NCI-H524 treated with DMSO at 0.1 percent for 48 hours (cell line): ENCODE data around the gene REEP1.

Experiments
- DNase-seq: peaks from one replicate; lab custom pipeline; 2025; lab: John Stamatoyannopoulos, UW

The REEP1 gene

DNA sequence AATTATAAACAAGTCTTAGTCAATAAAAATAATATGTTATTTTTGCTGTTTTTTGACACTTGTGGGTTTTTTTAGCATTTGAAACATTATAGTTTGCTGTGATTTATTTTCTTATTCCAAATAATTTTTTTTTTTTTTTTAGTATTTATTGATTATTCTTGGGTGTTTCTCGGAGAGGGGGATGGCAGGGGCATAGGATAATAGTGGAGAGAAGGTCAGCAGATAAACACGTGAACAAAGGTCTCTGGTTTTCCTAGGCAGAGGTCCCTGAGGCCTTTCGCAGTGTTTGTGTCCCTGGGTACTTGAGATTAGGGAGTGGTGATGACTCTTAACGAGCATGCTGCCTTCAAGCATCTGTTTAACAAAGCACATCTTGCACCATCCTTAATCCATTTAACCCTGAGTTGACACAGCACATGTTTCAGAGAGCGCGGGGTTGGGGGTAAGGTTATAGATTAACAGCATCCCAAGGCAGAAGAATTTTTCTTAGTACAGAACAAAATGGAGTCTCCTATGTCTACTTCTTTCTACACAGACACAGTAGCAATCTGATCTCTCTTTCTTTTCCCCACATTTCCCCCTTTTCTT, 8.5 kb upstream of the REEP1 start:
- peak; percentile 25 for DNase-seq

GRCh38 chr2:86344404-86344803, 7.0 kb upstream of the REEP1 start:
- no peak for DNase-seq

GRCh38 chr2:86342488-86342887, 5.1 kb upstream of the REEP1 start:
- no peak for DNase-seq

DNA sequence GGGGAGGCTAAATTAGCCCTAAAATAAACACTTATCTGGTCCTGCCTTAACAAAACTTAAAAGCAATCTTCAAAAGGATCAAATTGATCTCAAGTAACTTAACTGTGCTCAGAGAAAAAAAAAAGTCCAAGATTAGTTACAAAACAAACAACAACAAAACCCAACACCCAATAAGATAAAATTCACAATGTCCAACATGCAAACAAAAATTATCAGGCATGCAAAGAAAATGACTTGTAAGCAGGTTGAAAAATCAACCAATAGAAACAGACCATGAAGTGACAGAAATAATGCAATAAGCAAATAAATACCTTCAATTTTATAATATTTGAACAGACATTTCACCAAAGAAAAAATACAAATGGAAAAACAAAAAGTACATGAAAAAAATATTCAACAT, 4.0 kb upstream of the REEP1 start:
- DNase-seq: no peak

- DNase-seq: no peak
Measured at GRCh38 chr2:86338778-86339295, 1.4 kb upstream of the REEP1 start.

GRCh38 chr2:86336675-86337243, 667 bp downstream of the REEP1 start:
- no peak for DNase-seq

- DNase-seq: no peak
Measured at GRCh38 chr2:86335865-86336674, 1.4 kb downstream of the REEP1 start.

DNA sequence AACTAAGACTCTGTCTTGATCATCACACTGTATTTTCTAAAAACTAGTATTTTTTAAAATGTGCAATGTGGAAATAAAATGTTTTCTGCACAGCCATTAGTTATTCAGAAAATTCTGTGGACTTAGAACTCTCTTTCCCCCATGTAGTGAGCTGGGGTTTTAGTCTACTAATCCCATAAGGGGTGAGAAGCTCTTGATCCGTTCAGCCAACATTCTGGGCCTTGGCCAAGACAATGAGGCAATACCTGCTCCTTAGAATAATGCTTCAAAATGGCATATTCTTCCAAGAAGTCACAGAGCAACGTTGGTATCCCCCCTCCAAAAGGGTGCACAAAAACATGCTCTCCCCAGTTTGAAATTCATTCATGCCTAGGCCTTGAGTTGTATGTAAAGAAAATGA, 4.0 kb downstream of the REEP1 start:
- DNase-seq: no peak

DNA sequence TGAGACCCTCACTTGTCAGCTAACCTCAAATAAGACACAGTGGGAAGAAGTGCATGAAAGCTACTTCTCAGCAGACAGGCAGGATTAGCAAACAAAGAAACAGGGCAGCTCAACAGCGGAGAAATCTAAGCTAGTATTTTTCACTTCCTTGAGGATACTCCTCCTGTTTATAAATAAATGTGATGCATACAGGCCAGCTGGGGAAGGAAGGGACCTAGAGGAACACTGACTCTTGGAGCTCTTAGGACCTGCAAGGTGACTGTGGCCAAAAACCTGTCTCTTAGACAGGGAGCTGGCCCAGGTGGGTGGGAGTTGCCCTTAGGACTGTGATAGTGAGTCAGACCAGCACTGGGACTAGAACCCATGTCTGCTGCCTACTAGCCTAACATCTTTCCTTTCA, 4.8 kb downstream of the REEP1 start:
- no peak for DNase-seq

- DNase-seq: no peak
Measured at GRCh38 chr2:86331384-86331783, 6.0 kb downstream of the REEP1 start.

GRCh38 chr2:86330001-86330400, 7.4 kb downstream of the REEP1 start:
- no peak for DNase-seq

- no peak for DNase-seq
Measured at GRCh38 chr2:86323273-86324021, 14.0 kb downstream of the REEP1 start.

- no peak for DNase-seq
Measured at GRCh38 chr2:86319700-86320580, 17.5 kb downstream of the REEP1 start.

DNA sequence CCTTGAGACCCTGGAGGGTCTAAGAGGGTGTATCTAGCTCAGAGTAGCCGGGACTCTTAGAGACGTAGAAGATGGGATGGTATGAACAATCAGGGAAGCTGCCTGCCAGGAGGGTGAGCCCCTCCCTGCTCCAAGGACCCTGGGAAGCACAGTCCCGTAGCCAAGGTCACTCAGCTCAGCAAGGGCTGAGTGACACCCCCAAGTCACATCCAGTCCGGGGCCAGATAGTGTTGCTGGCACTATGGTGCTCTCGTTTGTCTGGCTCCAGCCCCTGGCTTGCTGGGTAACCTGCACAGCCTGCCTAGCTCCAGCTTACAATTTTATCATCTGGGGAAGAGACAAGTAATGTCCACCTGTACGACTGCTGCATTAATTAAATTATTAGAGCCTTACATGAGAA, 22.3 kb downstream of the REEP1 start:
- DNase-seq: no peak

GRCh38 chr2:86314125-86314524, 23.3 kb downstream of the REEP1 start:
- DNase-seq: no peak

- DNase-seq: no peak
Measured at GRCh38 chr2:86313341-86313740, 24.1 kb downstream of the REEP1 start.

- DNase-seq: no peak
Measured at GRCh38 chr2:86311879-86312278, 25.5 kb downstream of the REEP1 start.

GRCh38 chr2:86309966-86310365, 27.5 kb downstream of the REEP1 start:
- no peak for DNase-seq

GRCh38 chr2:86308984-86309695, 28.3 kb downstream of the REEP1 start:
- DNase-seq: no peak

DNA sequence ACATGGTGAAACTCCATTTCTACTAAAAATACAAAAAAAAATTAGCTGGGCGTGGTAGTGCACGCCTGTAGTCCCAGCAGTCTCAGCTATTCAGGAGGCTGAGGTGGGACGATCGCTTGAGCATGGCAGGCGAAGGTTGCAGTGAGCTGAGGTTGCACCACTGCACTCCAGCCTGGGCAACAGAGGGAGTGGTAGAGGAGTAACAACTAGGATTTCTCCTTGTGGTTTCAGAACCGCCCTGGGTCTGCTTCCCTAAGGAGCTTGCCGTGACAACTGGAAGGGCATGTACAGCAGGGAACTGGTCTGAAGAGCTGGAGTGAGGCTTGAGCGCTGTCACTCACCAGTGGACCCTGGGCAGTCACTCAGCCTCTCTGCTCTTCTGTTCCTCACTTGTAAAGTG, 29.1 kb downstream of the REEP1 start:
- no peak for DNase-seq

DNA sequence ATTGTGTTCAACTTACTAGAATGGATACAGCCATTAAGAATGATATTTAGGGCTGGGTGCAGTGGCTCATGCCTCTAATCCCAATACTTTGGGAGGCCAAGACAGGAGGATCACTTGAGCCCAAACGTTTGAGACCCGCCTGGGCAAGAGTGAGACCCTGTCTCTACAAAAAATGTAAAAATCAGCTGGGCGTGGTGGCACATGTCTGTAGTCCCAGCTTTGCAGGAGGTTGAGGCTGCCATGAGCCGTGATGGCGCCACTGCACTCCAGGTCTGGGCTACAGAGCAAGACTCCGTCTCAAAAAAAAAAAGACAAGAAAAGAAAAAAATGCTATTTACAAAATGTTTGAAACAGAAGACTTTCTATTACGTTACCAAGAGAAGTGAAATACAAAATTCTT, 30.0 kb downstream of the REEP1 start:
- no peak for DNase-seq
